GM12878 (cell line): ENCODE data around the gene LRP8. TPM values are rescaled to one million over a fixed set of nuclear protein-coding genes. Genes with fewer than 3 reads are reported as not detected.
A peak's percentile ranks its signal among the peaks of the same experiment; 100 is the strongest.

Experiments used
- ATAC-seq: fragments of 200-7000 bp; cut with Tn5 transposase; 3 replicates; pipeline ENCODE4 v1.9.1; 2020; ENCODE audit warnings: mild to moderate bottlenecking, moderate library complexity
- BruUV-seq: library from RNA; stranded (reverse); fragments of 400-500 nt; replicated peaks from 2 replicates; lab custom pipeline; 2021; lab: Mats Ljungman, UMichigan
- CTCF ChIA-PET: fragments of 300-600 bp; sonication (Branson Sonifier 250); formaldehyde crosslinking; extraction: SDS; loops from one replicate; lab custom pipeline; 2021; ENCODE audit warnings: inconsistent platforms; lab: Yijun Ruan, JAX
- POLR2A ChIA-PET: fragments of 350-600 bp; formaldehyde crosslinking; extraction: SDS; loops from one replicate; lab custom pipeline; 2021; ENCODE audit warnings: inconsistent platforms; lab: Charles Lee
- RAD21 ChIA-PET: fragments of 300-600 bp; sonication (Branson Sonifier 250); formaldehyde crosslinking; loops from one replicate; lab custom pipeline; 2023; ENCODE audit warnings: antibody characterized with exemption; ENCODE audit not compliant: unreplicated experiment; lab: Charles Lee
- SMC1A ChIA-PET: fragments of 300-600 bp; sonication (Branson Sonifier 250); formaldehyde crosslinking; loops from one replicate; lab custom pipeline; 2023; ENCODE audit not compliant: unreplicated experiment, uncharacterized antibody; lab: Charles Lee
- DNase-seq: peaks from one replicate; pipeline ENCODE4 v3.0.0-alpha.2; 2011; ENCODE audit warnings: low read depth, low spot score
- FAIRE-seq: peaks from 3 replicates; lab custom pipeline; 2011; peaks lifted over from hg19 to GRCh38; lab: Jason Lieb, UNC
- H2AFZ ChIP-seq: 2 replicates; pipeline ENCODE4 v1.6.0; 2011; ENCODE audit warnings: low read depth, low read length, control low read depth; ENCODE audit not compliant: control insufficient read depth
- H3K27ac ChIP-seq: 2 replicates; pipeline ENCODE4 v1.5.1; 2011; ENCODE audit warnings: control low read depth; ENCODE audit not compliant: control insufficient read depth, insufficient read depth
- H3K27me3 ChIP-seq, 2 experiments: replicated peaks in 1 of 2; 2 replicates each; pipeline versions ENCODE4 v1.6.0 to v1.6.1; 2011; ENCODE audit warnings: low read length in 1 of 2; ENCODE audit not compliant: control insufficient read depth in 2 of 2, insufficient read depth in 2 of 2
- H3K36me3 ChIP-seq, 2 experiments: 2 replicates each; pipeline ENCODE4 v1.5.1; 2011; ENCODE audit warnings: low read length in 1 of 2; ENCODE audit not compliant: control insufficient read depth in 2 of 2, insufficient read depth in 2 of 2
- H3K4me1 ChIP-seq: 2 replicates; pipeline ENCODE4 v1.6.1; 2011; ENCODE audit warnings: mild to moderate bottlenecking, low read length, moderate library complexity, mixed read lengths; ENCODE audit not compliant: control insufficient read depth, insufficient read depth
- H3K4me2 ChIP-seq: 2 replicates; pipeline ENCODE4 v1.6.0; 2011; ENCODE audit warnings: control low read depth; ENCODE audit not compliant: control insufficient read depth, insufficient read depth
- H3K4me3 ChIP-seq: fragments of 200-600 bp; sonication (generic); 2 replicates; pipeline ENCODE4 v1.5.1; 2016
- H3K79me2 ChIP-seq: 2 replicates; pipeline ENCODE4 v1.6.0; 2011; ENCODE audit warnings: low read length; ENCODE audit not compliant: control insufficient read depth, insufficient read depth
- H3K9ac ChIP-seq: 2 replicates; pipeline ENCODE4 v1.8.0; 2011; ENCODE audit warnings: low read length, control low read depth, mixed read lengths; ENCODE audit not compliant: control insufficient read depth, insufficient read depth
- H3K9me3 ChIP-seq: replicated peaks from 3 replicates; pipeline ENCODE4 v1.5.1; 2011; ENCODE audit warnings: mild to moderate bottlenecking, low read length; ENCODE audit not compliant: control insufficient read depth, insufficient read depth
- H4K20me1 ChIP-seq: 2 replicates; pipeline ENCODE4 v1.6.0; 2011; ENCODE audit not compliant: control insufficient read depth, insufficient read depth
- ASH2L ChIP-seq: fragments of 300-600, 200-600 bp; sonication (generic); IDR thresholded peaks from 2 replicates; pipeline ENCODE4 v1.6.1; 2017; ENCODE audit warnings: low read depth, mild to moderate bottlenecking, borderline replicate concordance
- BACH1 ChIP-seq: fragments of 450-650 bp; IDR thresholded peaks from 2 replicates; pipeline ENCODE4 v1.6.1; 2017; ENCODE audit warnings: mild to moderate bottlenecking, borderline replicate concordance
- BHLHE40 ChIP-seq, 2 experiments: fragments of 450-650 bp in 1 of 2; IDR thresholded peaks; 2 replicates each; pipeline ENCODE4 v1.6.1; 2011 to 2017; ENCODE audit warnings: low read depth in 2 of 2, borderline replicate concordance in 1 of 2, improper control_type of control experiment in 1 of 2, low read length in 1 of 2, mild to moderate bottlenecking in 1 of 2
- CHD1 ChIP-seq: IDR thresholded peaks from 2 replicates; pipeline ENCODE4 v1.6.1; 2012; ENCODE audit warnings: low read depth, low read length, improper control_type of control experiment
- EGR1 ChIP-seq, 2 experiments: IDR thresholded peaks; 1 replicate in 1 of 2; 2 replicates in 1 of 2; pipeline ENCODE4 v1.6.1; 2011 to 2012; ENCODE audit warnings: low read depth in 2 of 2, low read length in 2 of 2, borderline replicate concordance in 1 of 2, mild to moderate bottlenecking in 1 of 2, moderate library complexity in 1 of 2
- MXI1 ChIP-seq: fragments of 150-350 bp; IDR thresholded peaks from 2 replicates; pipeline ENCODE4 v1.6.1; 2011; ENCODE audit warnings: low read depth, mild to moderate bottlenecking, inconsistent platforms, low read length, improper control_type of control experiment
- NR2C2 ChIP-seq: IDR thresholded peaks from 2 replicates; pipeline ENCODE4 v1.6.1; 2011; ENCODE audit warnings: borderline replicate concordance, low read depth; ENCODE audit not compliant: control insufficient read depth, insufficient read length
- POLR2AphosphoS5 ChIP-seq: IDR thresholded peaks from 2 replicates; pipeline ENCODE4 v1.6.1; 2011; ENCODE audit warnings: mild to moderate bottlenecking, low read length, inconsistent platforms
- RB1 ChIP-seq: fragments of 450-650 bp; formaldehyde crosslinking; IDR thresholded peaks from 2 replicates; pipeline ENCODE4 v1.6.1; 2017; ENCODE audit warnings: mild to moderate bottlenecking, borderline replicate concordance
- SMAD1 ChIP-seq: fragments of 450-650 bp; IDR thresholded peaks from 2 replicates; pipeline ENCODE4 v1.6.1; 2018; ENCODE audit warnings: mild to moderate bottlenecking, low read depth; ENCODE audit not compliant: partially characterized antibody
- SMAD5 ChIP-seq: IDR thresholded peaks from 2 replicates; pipeline ENCODE4 v1.6.1; 2016; ENCODE audit warnings: antibody characterized with exemption, low read depth
- SUPT20H ChIP-seq: IDR thresholded peaks from 2 replicates; pipeline ENCODE4 v1.6.1; 2011; ENCODE audit warnings: low read depth, mild to moderate bottlenecking, low read length, moderate library complexity, borderline replicate concordance; ENCODE audit not compliant: control insufficient read depth
- TAF1 ChIP-seq: IDR thresholded peaks from 2 replicates; pipeline ENCODE4 v1.6.1; 2011; ENCODE audit warnings: mild to moderate bottlenecking, low read depth, low read length, borderline replicate concordance
- TARDBP ChIP-seq: IDR thresholded peaks from 2 replicates; pipeline ENCODE4 v1.6.1; 2016; ENCODE audit warnings: borderline replicate concordance
- YY1 ChIP-seq: IDR thresholded peaks from 2 replicates; pipeline ENCODE4 v1.6.1; 2011; ENCODE audit warnings: low read depth, mild to moderate bottlenecking, low read length
- WGBS: methylation state at CpG from one replicate; pipeline ENCODE4 v1.1.6; 2016; ENCODE audit warnings: low lambda C conversion rate; ENCODE audit not compliant: insufficient replicate concordance, insufficient coverage; ENCODE audit errors: missing lambda C conversion rate; 5-methylcytosine and 5-hydroxymethylcytosine counted together
- in situ Hi-C: fragments of 300-500 bp; cut with MboI; formaldehyde crosslinking; loops from 9 replicates; pipeline ENCODE4 v1.14.3; 2018; ENCODE audit warnings: mixed read lengths
- intact Hi-C: fragments of 100-400 bp; cut with micrococcal nuclease; formaldehyde crosslinking; loops from one replicate; pipeline ENCODE4 v1.14.2; 2022; ENCODE audit not compliant: unreplicated experiment
- polyA plus RNA-seq, 11 experiments: library from polyadenylated mRNA; depleted of rRNA in 4 of 11; unstranded in 6 of 11; stranded (reverse) in 5 of 11; fragments of >200 nt; fragmentation: Nextera tagmentation in 4 of 11; fragmentation: Illumina TruSeq in 1 of 11; extraction: Ambion mirVana in 4 of 11; extraction: Trizol in 1 of 11; gene quantifications; 1 replicate in 1 of 11; 2 replicates in 10 of 11; pipeline versions ENCODE4 v1.2.1 to v1.2.3, GENCODE V29; 2011 to 2016; ENCODE audit warnings: inconsistent platforms in 2 of 11, missing spikeins in 2 of 11, low read depth in 1 of 11
- total RNA-seq, 4 experiments: library from RNA; depleted of rRNA in 3 of 4; stranded (reverse); fragments of >200 nt in 3 of 4; fragmentation: Illumina TruSeq in 1 of 4; extraction: Trizol in 1 of 4; gene quantifications; 2 replicates each; pipeline versions ENCODE4 v1.2.1 to v1.2.3, GENCODE V29; 2013 to 2021
- TF ChIP-seq, protein P1 (sequence below): fragments of 150-350 bp; IDR thresholded peaks from 2 replicates; pipeline ENCODE4 v1.6.1; 2014; ENCODE audit warnings: mild to moderate bottlenecking, low read depth, low read length
- TF ChIP-seq, protein P2 (sequence below): IDR thresholded peaks from 2 replicates; pipeline ENCODE4 v1.6.1; 2011; ENCODE audit warnings: mild to moderate bottlenecking, low read depth, low read length, moderate library complexity; ENCODE audit not compliant: insufficient replicate concordance
- TF ChIP-seq, protein P3 (sequence below): fragments of 450-650 bp; IDR thresholded peaks from 2 replicates; pipeline ENCODE4 v1.6.1; 2017; ENCODE audit warnings: mild to moderate bottlenecking

Gene LRP8
- total and polyA plus RNA-seq, 10 of the 15 experiments (the other 5 are each of a cell fraction or from before 2014, with no cell fraction given): 2.8 to 40.5 (median 22.3) TPM

DNA sequence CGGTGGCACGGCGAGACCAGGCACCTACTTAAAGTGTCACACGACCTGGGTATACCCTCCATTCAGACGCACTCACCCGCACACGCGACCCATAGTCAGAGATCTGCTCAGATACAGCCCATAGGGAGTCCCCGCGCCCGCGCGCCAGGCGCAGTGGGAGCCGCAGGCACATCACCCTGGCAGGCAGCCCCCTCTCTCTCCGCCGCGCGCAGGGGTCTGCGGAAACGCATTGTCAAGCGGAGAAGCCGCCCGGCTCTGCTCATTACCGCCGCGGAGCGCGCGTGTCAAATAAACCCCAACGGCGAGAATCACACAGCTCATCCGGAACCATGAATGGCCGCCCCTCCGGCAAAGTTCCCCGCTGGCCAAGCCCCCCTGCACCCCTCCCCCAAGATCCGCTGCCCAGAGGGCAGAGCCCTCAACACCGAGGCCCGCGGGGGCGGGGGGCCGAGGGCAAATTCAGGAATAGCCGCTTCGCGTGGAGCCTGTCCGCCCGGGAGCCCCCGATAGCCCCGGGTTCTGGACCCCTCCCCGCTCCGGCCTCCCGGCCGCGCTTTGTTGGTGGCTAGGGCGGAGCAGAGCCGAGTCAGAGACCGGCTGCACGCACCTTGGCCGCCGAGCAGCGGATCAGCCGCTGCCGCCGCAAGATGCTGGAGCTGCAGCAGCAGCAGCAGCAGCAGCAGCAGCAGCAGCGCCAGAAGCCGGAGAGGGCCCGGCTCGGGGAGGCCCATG lies 522 bp downstream of the LRP8 start:
- WGBS: 1% methylated on average over 66 of the region's 68 CpGs
- Histone ChIP-seq H3K4me1 (peaks cover 8% of the 10 kb centered on the region), H2AFZ (peak overlapping the region; percentile 78), H3K9me3 (no peaks in the 10 kb centered on the region), H3K27ac (peak overlapping the region; percentile 79), H3K4me2 (peak overlapping the region; percentile 92), H3K36me3 (peaks cover 7 to 23% of the 10 kb centered on the region in 2 experiments), H3K79me2 (peaks cover 38% of the 10 kb centered on the region), H3K9ac (peak overlapping the region; percentile 80), H3K4me3 (peak overlapping the region; percentile 100), H3K27me3 (no peaks in the 10 kb centered on the region), H4K20me1 (no peaks in the 10 kb centered on the region)
- ChIA-PET POLR2A (interaction anchor here (0.6 to 2.4 kb wide), 7 partner anchors 18 to 510 kb away, joined by 3 to 17 read pairs (median 3); no protein-coding TSS in a partner anchor), RAD21 (interaction anchor here (1.2 to 2.8 kb wide), 6 partner anchors 11 to 86 kb away, joined by 3 to 16 read pairs (median 9); no protein-coding TSS in a partner anchor), SMC1A (interaction anchor here (0.7 to 1.7 kb wide), 3 partner anchors 10 to 41 kb away, joined by 3 to 8 read pairs (median 6); no protein-coding TSS in a partner anchor), CTCF (interaction anchor here (2.1 to 2.5 kb wide), 3 partner anchors 35 to 65 kb away, joined by 8 read pairs; no protein-coding TSS in a partner anchor)
- FAIRE-seq: no peak
- intact Hi-C loops (loop anchor here (2.0 to 5.0 kb wide), 3 partner anchors 35 to 65 kb away; no protein-coding TSS in a partner anchor), in situ Hi-C loops (no loop called here)
- peak; percentile 41 for ATAC-seq
- BruUV-seq: TSS peak; percentile 37
- no peak for DNase-seq
- TF ChIP-seq NR2C2 (no peak), BACH1 (no peak), EGR1 (IDR thresholded peaks at IDR 0.05; ENCODE audit: borderline replicate concordance in 1 of 2, low read depth in 2 of 2, low read length in 2 of 2) (peak in 1 of 2 experiments; percentile 36; a peak in 1 of 3 replicates), SMAD5 (no peak), YY1 (0 out of 2 replicates have a peak, but pooled peaks have one; percentile 53), MXI1 (no peak), POLR2AphosphoS5 (0 out of 2 replicates have a peak, but pooled peaks have one; percentile 2), ASH2L (no peak; the same call in 1 of the 2 replicates), TARDBP (no peak), SUPT20H (no peak), BHLHE40 (IDR thresholded peaks at IDR 0.05; ENCODE audit: borderline replicate concordance in 1 of 2, low read depth in 2 of 2, low read length in 1 of 2) (peak in 1 of 2 experiments; percentile 38; a peak in 2 of 4 replicates), CHD1 (no peak), TAF1 (0 out of 2 replicates have a peak, but pooled peaks have one; percentile 7), SMAD1 (no peak), RB1 (no peak)
- TF ChIP-seq, protein P1, sequence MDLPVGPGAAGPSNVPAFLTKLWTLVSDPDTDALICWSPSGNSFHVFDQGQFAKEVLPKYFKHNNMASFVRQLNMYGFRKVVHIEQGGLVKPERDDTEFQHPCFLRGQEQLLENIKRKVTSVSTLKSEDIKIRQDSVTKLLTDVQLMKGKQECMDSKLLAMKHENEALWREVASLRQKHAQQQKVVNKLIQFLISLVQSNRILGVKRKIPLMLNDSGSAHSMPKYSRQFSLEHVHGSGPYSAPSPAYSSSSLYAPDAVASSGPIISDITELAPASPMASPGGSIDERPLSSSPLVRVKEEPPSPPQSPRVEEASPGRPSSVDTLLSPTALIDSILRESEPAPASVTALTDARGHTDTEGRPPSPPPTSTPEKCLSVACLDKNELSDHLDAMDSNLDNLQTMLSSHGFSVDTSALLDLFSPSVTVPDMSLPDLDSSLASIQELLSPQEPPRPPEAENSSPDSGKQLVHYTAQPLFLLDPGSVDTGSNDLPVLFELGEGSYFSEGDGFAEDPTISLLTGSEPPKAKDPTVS: no peak
- TF ChIP-seq, protein P2, sequence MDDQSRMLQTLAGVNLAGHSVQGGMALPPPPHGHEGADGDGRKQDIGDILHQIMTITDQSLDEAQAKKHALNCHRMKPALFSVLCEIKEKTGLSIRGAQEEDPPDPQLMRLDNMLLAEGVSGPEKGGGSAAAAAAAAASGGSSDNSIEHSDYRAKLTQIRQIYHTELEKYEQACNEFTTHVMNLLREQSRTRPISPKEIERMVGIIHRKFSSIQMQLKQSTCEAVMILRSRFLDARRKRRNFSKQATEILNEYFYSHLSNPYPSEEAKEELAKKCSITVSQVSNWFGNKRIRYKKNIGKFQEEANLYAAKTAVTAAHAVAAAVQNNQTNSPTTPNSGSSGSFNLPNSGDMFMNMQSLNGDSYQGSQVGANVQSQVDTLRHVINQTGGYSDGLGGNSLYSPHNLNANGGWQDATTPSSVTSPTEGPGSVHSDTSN: no peak
- TF ChIP-seq, protein P3, sequence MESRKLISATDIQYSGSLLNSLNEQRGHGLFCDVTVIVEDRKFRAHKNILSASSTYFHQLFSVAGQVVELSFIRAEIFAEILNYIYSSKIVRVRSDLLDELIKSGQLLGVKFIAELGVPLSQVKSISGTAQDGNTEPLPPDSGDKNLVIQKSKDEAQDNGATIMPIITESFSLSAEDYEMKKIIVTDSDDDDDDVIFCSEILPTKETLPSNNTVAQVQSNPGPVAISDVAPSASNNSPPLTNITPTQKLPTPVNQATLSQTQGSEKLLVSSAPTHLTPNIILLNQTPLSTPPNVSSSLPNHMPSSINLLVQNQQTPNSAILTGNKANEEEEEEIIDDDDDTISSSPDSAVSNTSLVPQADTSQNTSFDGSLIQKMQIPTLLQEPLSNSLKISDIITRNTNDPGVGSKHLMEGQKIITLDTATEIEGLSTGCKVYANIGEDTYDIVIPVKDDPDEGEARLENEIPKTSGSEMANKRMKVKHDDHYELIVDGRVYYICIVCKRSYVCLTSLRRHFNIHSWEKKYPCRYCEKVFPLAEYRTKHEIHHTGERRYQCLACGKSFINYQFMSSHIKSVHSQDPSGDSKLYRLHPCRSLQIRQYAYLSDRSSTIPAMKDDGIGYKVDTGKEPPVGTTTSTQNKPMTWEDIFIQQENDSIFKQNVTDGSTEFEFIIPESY: no peak
